ENCODE data around the gene PLCH2.

PLCH2 gene

GRCh38 chr1:2477791-2478499 lies 1.9 kb downstream of the PLCH2 start:
- DNase-seq (ENCODE audit: low spot score): no peak

- no peak for DNase-seq (ENCODE audit: low spot score)
Measured at GRCh38 chr1:2479186-2479585, 3.1 kb downstream of the PLCH2 start.

GRCh38 chr1:2479618-2480017 lies 3.5 kb downstream of the PLCH2 start:
- no peak for DNase-seq (ENCODE audit: low spot score)

GRCh38 chr1:2480236-2480985 lies 4.3 kb downstream of the PLCH2 start:
- no peak for DNase-seq (ENCODE audit: low spot score)

- no peak for DNase-seq (ENCODE audit: low spot score)
Measured at GRCh38 chr1:2480986-2481364, 4.9 kb downstream of the PLCH2 start.

GRCh38 chr1:2481885-2482284 lies 5.8 kb downstream of the PLCH2 start:
- DNase-seq (ENCODE audit: low spot score): no peak

- DNase-seq (ENCODE audit: low spot score): no peak
Measured at GRCh38 chr1:2482588-2482987, 6.5 kb downstream of the PLCH2 start.

GRCh38 chr1:2483026-2483425 lies 6.9 kb downstream of the PLCH2 start:
- no peak for DNase-seq (ENCODE audit: low spot score)

GRCh38 chr1:2483970-2484369 lies 7.9 kb downstream of the PLCH2 start:
- no peak for DNase-seq (ENCODE audit: low spot score)

GRCh38 chr1:2486041-2486440 lies 10.0 kb downstream of the PLCH2 start:
- DNase-seq (ENCODE audit: low spot score): no peak

GRCh38 chr1:2486558-2486957 lies 10.5 kb downstream of the PLCH2 start:
- DNase-seq (ENCODE audit: low spot score): no peak

- DNase-seq (ENCODE audit: low spot score): no peak
Measured at GRCh38 chr1:2488688-2489087, 12.6 kb downstream of the PLCH2 start.

- no peak for DNase-seq (ENCODE audit: low spot score)
Measured at GRCh38 chr1:2489615-2490014, 13.5 kb downstream of the PLCH2 start.

GRCh38 chr1:2492091-2492490 lies 16.0 kb downstream of the PLCH2 start:
- DNase-seq (ENCODE audit: low spot score): no peak

GRCh38 chr1:2493218-2493617 lies 17.1 kb downstream of the PLCH2 start:
- no peak for DNase-seq (ENCODE audit: low spot score)

GRCh38 chr1:2493691-2494322 lies 17.7 kb downstream of the PLCH2 start:
- no peak for DNase-seq (ENCODE audit: low spot score)

- no peak for DNase-seq (ENCODE audit: low spot score)
Measured at GRCh38 chr1:2494323-2494693, 18.2 kb downstream of the PLCH2 start.

GRCh38 chr1:2495026-2495425 lies 18.9 kb downstream of the PLCH2 start:
- no peak for DNase-seq (ENCODE audit: low spot score)

GRCh38 chr1:2495546-2495945 lies 19.5 kb downstream of the PLCH2 start:
- DNase-seq (ENCODE audit: low spot score): no peak

GRCh38 chr1:2496087-2496622 lies 20.1 kb downstream of the PLCH2 start:
- no peak for DNase-seq (ENCODE audit: low spot score)

- DNase-seq (ENCODE audit: low spot score): no peak
Measured at GRCh38 chr1:2496746-2497145, 20.7 kb downstream of the PLCH2 start.

GRCh38 chr1:2497891-2498290 lies 21.8 kb downstream of the PLCH2 start:
- no peak for DNase-seq (ENCODE audit: low spot score)

- DNase-seq (ENCODE audit: low spot score): no peak
Measured at GRCh38 chr1:2498648-2499047, 22.6 kb downstream of the PLCH2 start.
